Ovary (tissue), 9 donors: ENCODE data around the gene DOCK2. TPM values are rescaled to one million over a fixed set of nuclear protein-coding genes. Genes with fewer than 3 reads are reported as not detected.

ENCODE experiments used
- DNase-seq, 5 donors: peaks; one replicate each; pipeline ENCODE4 v3.0.0-alpha.2; 2019 to 2020
- H3K27ac ChIP-seq, 2 donors: fragments of 200-600 bp; one replicate each; pipeline versions ENCODE4 v1.5.1 to v1.8.0; 2019 to 2022
- H3K27me3 ChIP-seq: fragments of 200-600 bp; one replicate; pipeline ENCODE4 v1.8.0; 2022
- H3K36me3 ChIP-seq: fragments of 200-600 bp; sonication (generic); one replicate; pipeline ENCODE4 v1.5.1; 2019
- H3K4me1 ChIP-seq: one replicate; pipeline ENCODE4 v1.8.1; 2013; ENCODE audit warnings: mild to moderate bottlenecking, moderate library complexity; ENCODE audit not compliant: insufficient read depth
- H3K4me3 ChIP-seq: fragments of 200-600 bp; sonication (generic); one replicate; pipeline ENCODE4 v1.5.1; 2017
- H3K9me3 ChIP-seq, 2 donors: fragments of 200-600 bp in 1 of 2; sonication (generic) in 1 of 2; one replicate each; pipeline versions ENCODE4 v1.5.1 to v1.8.1; 2013 to 2019; ENCODE audit warnings: mild to moderate bottlenecking in 1 of 2, moderate library complexity in 1 of 2
- CTCF ChIP-seq, 3 donors: fragments of 450-650 bp in 2 of 3; fragments of 200-600 bp in 1 of 3; IDR thresholded peaks; one replicate each; pipeline versions ENCODE4 v1.5.1 to v1.8.0; 2016 to 2022; ENCODE audit warnings: antibody characterized with exemption in 3 of 3, mild to moderate bottlenecking in 1 of 3
- EP300 ChIP-seq: sonication (generic); formaldehyde crosslinking; IDR thresholded peaks from one replicate; pipeline ENCODE4 v1.6.1; 2017; ENCODE audit warnings: antibody characterized with exemption
- POLR2A ChIP-seq: fragments of 450-650 bp; IDR thresholded peaks from one replicate; pipeline ENCODE4 v1.6.1; 2017; ENCODE audit warnings: antibody characterized with exemption, mild to moderate bottlenecking, moderate library complexity
- WGBS, 3 donors: extraction: QIAGEN DNeasy Blood & Tissue Kit in 1 of 3; methylation state at CpG; one replicate each; pipeline versions ENCODE4 v1.1.5 to v1.1.7; 2013 to 2017; 5-methylcytosine and 5-hydroxymethylcytosine counted together
- intact Hi-C, 4 donors: fragments of 100-400 bp; cut with DNase I; formaldehyde crosslinking; loops; one replicate each; pipeline versions ENCODE4 v1.11.0 to v1.15.1; 2022 to 2023
- polyA plus RNA-seq, 2 donors: library from polyadenylated mRNA; stranded (reverse); fragments of 200-250 nt in 1 of 2; fragments of 350-450 nt in 1 of 2; fragmentation: Illumina TruSeq in 1 of 2; extraction: RNeasy Lipid Tissue Mini Kit (QIAGEN cat#74804) in 1 of 2; gene quantifications; one replicate each; pipeline ENCODE4 v1.2.3, GENCODE V29; 2013 to 2014
- total RNA-seq, 7 donors: library from RNA; depleted of rRNA in 2 of 7; stranded (reverse); fragments of >200 nt in 2 of 7; fragmentation: NEBNext Ultra II Directional in 3 of 7; extraction: Animal tissue kit (Norgen Biotek cat#: 25700) in 3 of 7; gene quantifications; one replicate each; pipeline versions ENCODE4 v1.1.0 to v1.2.4, GENCODE V29; 2016 to 2023
- donor health status: DM: no; HTN: no; CAD: no; lungs with moderate emphysema.
- donor health status: DM: no; HTN: no; CAD: no.
- donor health status: Bipolar disorder and iron deficiency.
- donor health status: DM: yes; HTN: yes; CAD: no.
- donor health status: DM: no; HTN: no; CAD: no.
- donor health status: DM: yes; HTN: yes; CAD: no.

The DOCK2 gene
- total and polyA plus RNA-seq, 9 donors: 1.3 to 10.2 (median 5.4) TPM

DNA sequence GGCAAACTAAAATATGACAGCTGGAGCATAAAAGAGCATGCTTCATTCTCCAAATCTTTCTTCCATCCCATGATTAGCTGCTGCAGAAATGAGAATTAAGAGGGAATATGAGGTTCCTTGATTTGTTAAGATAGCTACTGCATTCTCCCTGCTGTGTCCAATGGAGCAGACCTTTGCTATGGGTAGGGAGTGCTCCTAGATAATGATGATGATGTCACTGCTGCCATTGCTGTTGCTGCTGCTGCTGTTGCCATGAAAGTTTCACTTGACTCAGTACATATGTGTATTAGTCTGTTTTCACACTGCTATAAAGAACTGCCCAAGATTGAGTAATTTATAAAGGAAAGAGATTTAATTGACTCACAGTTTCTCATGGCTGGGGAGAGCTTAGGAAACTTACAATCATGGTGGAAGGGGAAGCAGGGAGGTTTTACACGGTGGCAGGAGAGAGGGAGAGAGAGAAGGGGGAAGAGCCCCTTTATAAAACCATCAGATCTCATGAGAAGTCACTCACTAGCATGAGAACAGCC is 214.3 kb downstream of the DOCK2 start:
- no peak overlapping the region for H3K27ac ChIP-seq
- DNase-seq: no peak
- H3K9me3 ChIP-seq: no peaks in the 10 kb centered on the region
- intact Hi-C loops: no loop called here
- no peaks in the 10 kb centered on the region for H3K27me3 ChIP-seq
- no peak overlapping the region for H3K4me3 ChIP-seq
- TF ChIP-seq POLR2A: no peak
- TF ChIP-seq CTCF (IDR thresholded peaks at IDR 0.05): no peak
- no peak for TF ChIP-seq EP300
- H3K36me3 ChIP-seq: no peaks in the 10 kb centered on the region
- no peaks in the 10 kb centered on the region for H3K4me1 ChIP-seq
- 31 to 85% (median 76%) methylated on average over 1 of the region's 1 CpG for WGBS, 3 donors

DNA sequence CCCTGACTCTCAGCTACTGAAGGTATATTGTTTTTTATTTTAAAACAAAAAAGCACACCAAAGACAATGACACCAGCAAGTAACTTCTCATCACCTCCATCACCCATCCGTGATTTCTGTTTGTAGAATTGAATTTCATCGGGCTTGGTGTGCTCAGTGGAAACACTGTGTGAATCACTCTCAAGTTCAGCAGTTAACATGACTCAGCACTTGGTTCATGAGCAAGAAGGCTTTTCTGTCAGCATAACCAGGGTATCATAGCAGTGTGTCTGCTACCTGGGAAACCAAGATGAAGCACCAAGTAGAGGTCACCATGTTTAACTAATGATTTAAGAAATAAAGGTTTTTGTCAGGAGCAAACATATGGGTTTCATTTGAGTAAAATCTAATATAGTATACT is 219.5 kb downstream of the DOCK2 start:
- DNase-seq: no peak
- no peak overlapping the region for H3K4me3 ChIP-seq
- TF ChIP-seq CTCF (IDR thresholded peaks at IDR 0.05) (no peak), EP300 (no peak), POLR2A (no peak)
- H3K9me3 ChIP-seq: no peaks in the 10 kb centered on the region
- 74 to 85% (median 76%) methylated on average over 2 of the region's 2 CpGs for WGBS, 3 donors
- intact Hi-C loops: no loop called here
- no peaks in the 10 kb centered on the region for H3K27me3 ChIP-seq
- no peak overlapping the region for H3K27ac ChIP-seq
- H3K4me1 ChIP-seq: no peaks in the 10 kb centered on the region
- no peaks in the 10 kb centered on the region for H3K36me3 ChIP-seq

- intact Hi-C loops: no loop called here
- no peaks in the 10 kb centered on the region for H3K27me3 ChIP-seq
- no peak for DNase-seq
- no peak overlapping the region for H3K27ac ChIP-seq
- no peak overlapping the region for H3K4me3 ChIP-seq
- TF ChIP-seq EP300 (no peak), POLR2A (no peak), CTCF (IDR thresholded peaks at IDR 0.05) (no peak)
- 17 to 38% (median 26%) methylated on average over 3 of the region's 3 CpGs for WGBS, 3 donors
- H3K4me1 ChIP-seq: no peaks in the 10 kb centered on the region
- no peaks in the 10 kb centered on the region for H3K9me3 ChIP-seq
- no peaks in the 10 kb centered on the region for H3K36me3 ChIP-seq
These were observed 223.5 kb downstream of the DOCK2 start for GRCh38 chr5:169860585-169860984.

GRCh38 chr5:169861433-169861832 is 224.4 kb downstream of the DOCK2 start:
- intact Hi-C loops: no loop called here
- no peak for TF ChIP-seq POLR2A
- TF ChIP-seq EP300: no peak
- no peak for TF ChIP-seq CTCF (IDR thresholded peaks at IDR 0.05)
- DNase-seq: no peak
- Histone ChIP-seq H3K27me3 (no peaks in the 10 kb centered on the region), H3K9me3 (no peaks in the 10 kb centered on the region), H3K4me3 (no peak overlapping the region), H3K27ac (no peak overlapping the region), H3K36me3 (no peaks in the 10 kb centered on the region), H3K4me1 (no peaks in the 10 kb centered on the region)
- 60 to 70% (median 63%) methylated on average over 2 of the region's 2 CpGs for WGBS, 3 donors
